ENCODE data around the gene MTA3.

GRCh38 chr2:42795841-42796301 is 227.4 kb downstream of the MTA3 start:
- no peak for TF ChIP-seq EZH2 (IDR thresholded peaks at IDR 0.05)
- TF ChIP-seq POLR2AphosphoS5 (IDR thresholded peaks at IDR 0.05; ENCODE audit: borderline replicate concordance, low read depth, low read length): no peak
